IMR-90 (cell line): Measurements from ENCODE around the gene CLDN19. TPM values are rescaled to one million over a fixed set of nuclear protein-coding genes. Genes with fewer than 3 reads are reported as not detected.

Experiments used
- ATAC-seq: fragments of 200-7000 bp; cut with Tn5 transposase; 2 replicates; pipeline ENCODE4 v1.9.1; 2020; ENCODE audit warnings: low read depth, mild to moderate bottlenecking, moderate library complexity
- BruUV-seq: library from RNA; stranded (reverse); fragments of 400-500 nt; replicated peaks from 2 replicates; lab custom pipeline; 2021; lab: Mats Ljungman, UMichigan
- CTCF ChIA-PET: fragments of 300-600 bp; formaldehyde crosslinking; extraction: SDS; loops from one replicate; lab custom pipeline; 2021; ENCODE audit warnings: antibody characterized with exemption; lab: Yijun Ruan, JAX
- POLR2A ChIA-PET: fragments of 300-600 bp; sonication (Branson Sonifier 250); formaldehyde crosslinking; loops from one replicate; lab custom pipeline; 2022; ENCODE audit warnings: antibody characterized with exemption; ENCODE audit not compliant: unreplicated experiment; lab: Charles Lee
- DNase-seq: peaks from one replicate; pipeline ENCODE4 v3.0.0; 2013
- H2AFZ ChIP-seq: replicated peaks from 2 replicates; pipeline ENCODE3; 2013; ENCODE audit warnings: low read length, mild to moderate bottlenecking; ENCODE audit not compliant: poor library complexity
- H2AK5ac ChIP-seq: 2 replicates; pipeline ENCODE4 v1.6.1; 2013; ENCODE audit warnings: low read depth, low read length, inconsistent platforms
- H2AK9ac ChIP-seq: replicated peaks from 2 replicates; pipeline ENCODE3; 2013; ENCODE audit warnings: mild to moderate bottlenecking, low read depth, low read length, moderate library complexity; ENCODE audit not compliant: poor library complexity
- H2BK120ac ChIP-seq: 2 replicates; pipeline ENCODE4 v1.6.1; 2013; ENCODE audit warnings: low read depth, low read length, inconsistent platforms
- H2BK15ac ChIP-seq: 3 replicates; pipeline ENCODE4 v1.6.1; 2013; ENCODE audit warnings: low read depth, low read length, inconsistent platforms
- H2BK20ac ChIP-seq: 2 replicates; pipeline ENCODE4 v1.6.1; 2013; ENCODE audit warnings: low read depth, mild to moderate bottlenecking, inconsistent platforms, low read length, moderate library complexity
- H2BK5ac ChIP-seq: 2 replicates; pipeline ENCODE4 v1.6.1; 2013; ENCODE audit warnings: mild to moderate bottlenecking, low read depth, low read length, inconsistent platforms; ENCODE audit not compliant: poor library complexity, severe bottlenecking
- H3K14ac ChIP-seq: replicated peaks from 2 replicates; pipeline ENCODE4 v1.6.1; 2013; ENCODE audit warnings: low read depth, low read length, inconsistent platforms
- H3K18ac ChIP-seq: 2 replicates; pipeline ENCODE4 v1.6.1; 2013; ENCODE audit warnings: low read depth, low read length, control low read depth
- H3K23ac ChIP-seq: 2 replicates; pipeline ENCODE4 v1.6.1; 2013; ENCODE audit warnings: low read depth, low read length, inconsistent platforms
- H3K27ac ChIP-seq: 2 replicates; pipeline ENCODE4 v1.5.1; 2013; ENCODE audit warnings: mild to moderate bottlenecking, control low read depth, low read length; ENCODE audit not compliant: insufficient read depth
- H3K27me3 ChIP-seq: 2 replicates; pipeline ENCODE4 v1.6.1; 2013; ENCODE audit warnings: low read length; ENCODE audit not compliant: control insufficient read depth, insufficient read depth
- H3K36me3 ChIP-seq: 2 replicates; pipeline ENCODE4 v1.6.1; 2013; ENCODE audit warnings: low read length, mixed read lengths; ENCODE audit not compliant: control insufficient read depth, insufficient read depth
- H3K4ac ChIP-seq: 2 replicates; pipeline ENCODE4 v1.6.1; 2013; ENCODE audit warnings: low read depth, low read length, inconsistent platforms
- H3K4me1 ChIP-seq: 2 replicates; pipeline ENCODE4 v1.6.1; 2013; ENCODE audit warnings: low read length, mixed read lengths; ENCODE audit not compliant: control insufficient read depth, insufficient read depth
- H3K4me2 ChIP-seq: 2 replicates; pipeline ENCODE4 v1.6.1; 2013; ENCODE audit warnings: low read depth, mild to moderate bottlenecking, control low read depth, low read length, moderate library complexity
- H3K4me3 ChIP-seq: 2 replicates; pipeline ENCODE4 v1.5.1; 2013; ENCODE audit warnings: low read depth, mild to moderate bottlenecking, control low read depth, low read length, moderate library complexity; ENCODE audit not compliant: insufficient read depth
- H3K56ac ChIP-seq: 2 replicates; pipeline ENCODE4 v1.6.1; 2013; ENCODE audit warnings: low read length, inconsistent platforms; ENCODE audit not compliant: insufficient read depth; ENCODE audit errors: extremely low read depth
- H3K79me1 ChIP-seq, 2 experiments: 2 replicates each; pipeline ENCODE4 v1.6.1; 2013; ENCODE audit warnings: low read length in 2 of 2, inconsistent platforms in 1 of 2, low read depth in 1 of 2
- H3K9ac ChIP-seq: 2 replicates; pipeline ENCODE4 v1.6.1; 2013; ENCODE audit warnings: low read depth, low read length, control low read depth
- H3K9me1 ChIP-seq: 2 replicates; pipeline ENCODE4 v1.6.1; 2013; ENCODE audit warnings: low read length, inconsistent platforms; ENCODE audit not compliant: insufficient read depth
- H3K9me3 ChIP-seq: 2 replicates; pipeline ENCODE4 v1.6.1; 2013; ENCODE audit warnings: low read length; ENCODE audit not compliant: control insufficient read depth, insufficient read depth
- H4K20me1 ChIP-seq: 2 replicates; pipeline ENCODE4 v1.6.1; 2013; ENCODE audit warnings: low read length, inconsistent platforms; ENCODE audit not compliant: insufficient read depth
- H4K5ac ChIP-seq: 2 replicates; pipeline ENCODE4 v1.6.1; 2013; ENCODE audit warnings: mild to moderate bottlenecking, low read depth, low read length, control low read depth
- H4K8ac ChIP-seq, 2 experiments: 2 replicates each; pipeline ENCODE4 v1.6.1; 2013; ENCODE audit warnings: low read depth in 2 of 2, low read length in 2 of 2, control low read depth in 1 of 2, inconsistent platforms in 1 of 2
- H4K91ac ChIP-seq: 2 replicates; pipeline ENCODE4 v1.6.1; 2013; ENCODE audit warnings: low read depth, low read length, inconsistent platforms; ENCODE audit not compliant: insufficient read depth
- BHLHE40 ChIP-seq: fragments of 150-350 bp; IDR thresholded peaks from 2 replicates; pipeline ENCODE4 v1.6.1; 2016; ENCODE audit warnings: mild to moderate bottlenecking, low read depth, low read length
- MXI1 ChIP-seq: IDR thresholded peaks from 2 replicates; pipeline ENCODE4 v1.6.1; 2012; ENCODE audit warnings: low read depth, mild to moderate bottlenecking, low read length, moderate library complexity, borderline replicate concordance
- WGBS, 2 experiments: methylation state at CpG; one replicate each; pipeline versions ENCODE4 v1.1.5 to v1.1.7; 2013; ENCODE audit warnings: missing lambda C conversion rate in 2 of 2; ENCODE audit not compliant: insufficient read length in 1 of 2; ENCODE audit errors: extremely low coverage in 2 of 2; 5-methylcytosine and 5-hydroxymethylcytosine counted together
- dilution Hi-C: fragments of 300-500 bp; cut with HindIII; formaldehyde crosslinking; loops from one replicate; pipeline ENCODE4 v1.14.3; 2018; ENCODE audit warnings: low sequenced_read_pairs; ENCODE audit not compliant: unreplicated experiment
- in situ Hi-C: fragments of 300-500 bp; cut with MboI; formaldehyde crosslinking; loops from 3 replicates; pipeline ENCODE4 v1.14.3; 2019; ENCODE audit warnings: low sequenced_read_pairs, inconsistent platforms, mixed read lengths
- intact Hi-C: fragments of 100-400 bp; cut with micrococcal nuclease; formaldehyde crosslinking; loops from 2 replicates; pipeline ENCODE4 v1.10.0; 2022
- polyA plus RNA-seq, 3 experiments: library from polyadenylated mRNA; depleted of rRNA; stranded (reverse); fragments of >200 nt; gene quantifications; 2 replicates each; pipeline ENCODE4 v1.2.3, GENCODE V29; 2012; ENCODE audit warnings: low replicate concordance in 1 of 3
- total RNA-seq: library from RNA; depleted of rRNA; stranded (reverse); fragments of >200 nt; gene quantifications from 2 replicates; pipeline ENCODE4 v1.2.3, GENCODE V29; 2012

CLDN19 gene
- total and polyA plus RNA-seq, 2 of the 4 experiments (the other 2 are of a cell fraction): not detected

DNA sequence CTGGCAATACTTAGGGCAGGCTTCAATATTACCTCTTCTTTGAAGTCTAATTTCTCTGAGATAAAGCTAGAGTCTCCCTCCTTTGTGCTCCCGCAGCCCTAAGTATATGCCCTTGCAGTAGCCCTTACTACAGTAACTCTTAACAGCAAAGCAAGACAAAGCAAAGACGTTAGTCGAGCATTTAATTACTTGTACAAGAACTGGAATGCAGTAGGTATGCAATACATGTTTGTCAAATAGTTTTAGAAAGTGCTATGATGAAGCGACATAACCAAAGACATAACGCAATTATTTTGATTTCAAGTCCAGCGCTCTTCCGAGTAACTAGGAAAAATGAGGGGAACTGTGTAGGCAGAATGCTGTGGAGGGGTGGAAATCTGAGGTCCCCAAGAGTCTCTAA is 25.2 kb upstream of the CLDN19 start:
- Histone ChIP-seq H3K4ac (peak overlapping the region; percentile 97; the same call in 1 of the 2 replicates), H2AFZ (no peak overlapping the region), H3K4me3 (peak overlapping the region; percentile 77), H2BK5ac (peak overlapping the region; percentile 80), H4K91ac (peak overlapping the region; percentile 79), H3K56ac (peak overlapping the region; percentile 92), H3K27ac (peak overlapping the region; percentile 79; the same call in 1 of the 2 replicates), H3K4me2 (peak overlapping the region; percentile 98), H3K18ac (peak overlapping the region; percentile 55; the same call in 1 of the 2 replicates), H3K9me1 (peaks cover 7% of the 10 kb centered on the region), H4K20me1 (peaks cover 32% of the 10 kb centered on the region), H3K9me3 (no peaks in the 10 kb centered on the region), H2AK5ac (no peak overlapping the region), H2BK20ac (no peak overlapping the region), H3K9ac (peak overlapping the region; percentile 91), H3K79me1 (peaks cover 17 to 44% of the 10 kb centered on the region in 2 experiments), H4K8ac (peak overlapping the region; percentile 16 to 83; a peak in 3 of 4 replicates), H3K4me1 (no peaks in the 10 kb centered on the region; the same call in 1 of the 2 replicates), H3K36me3 (peaks cover 4% of the 10 kb centered on the region), H3K27me3 (no peaks in the 10 kb centered on the region), H3K23ac (peak overlapping the region; percentile 98), H4K5ac (peak overlapping the region; percentile 28; the same call in 1 of the 2 replicates), H2AK9ac (no peak overlapping the region), H2BK120ac (no peak overlapping the region), H3K14ac (peak overlapping the region; percentile 95), H2BK15ac (no peak overlapping the region)
- WGBS, 2 experiments: no CpG with 5 or more reads among the region's 7 CpGs
- CTCF ChIA-PET: interaction anchor here (1.2 kb wide), 2 partner anchors 13 to 18 kb away, joined by 3 to 4 read pairs; no protein-coding TSS in a partner anchor
- intact Hi-C loops (loop anchor here (5.0 to 10.0 kb wide), 3 partner anchors 52 to 430 kb away; partner anchors contain the start of genes ERMAP, FOXJ3, SVBP and YBX1), dilution Hi-C loops (no loop called here), in situ Hi-C loops (no loop called here)
- POLR2A ChIA-PET: interaction anchor here (1.1 to 1.2 kb wide), 2 partner anchors 81 to 83 kb away, joined by 3 to 6 read pairs; partner anchors contain the start of genes YBX1 and ZNF691
- no peak for ATAC-seq
- no peak for TF ChIP-seq BHLHE40
- TF ChIP-seq MXI1: no peak
- DNase-seq: no peak
- no TSS peak for BruUV-seq
